GM18858 (cell line): ENCODE results near the gene SVIP.

ENCODE experiments used
- ATAC-seq: cut with Tn5 transposase; IDR thresholded peaks from one replicate; pipeline ENCODE4 v1.9.1; 2021; ENCODE audit not compliant: unreplicated experiment

SVIP gene

DNA sequence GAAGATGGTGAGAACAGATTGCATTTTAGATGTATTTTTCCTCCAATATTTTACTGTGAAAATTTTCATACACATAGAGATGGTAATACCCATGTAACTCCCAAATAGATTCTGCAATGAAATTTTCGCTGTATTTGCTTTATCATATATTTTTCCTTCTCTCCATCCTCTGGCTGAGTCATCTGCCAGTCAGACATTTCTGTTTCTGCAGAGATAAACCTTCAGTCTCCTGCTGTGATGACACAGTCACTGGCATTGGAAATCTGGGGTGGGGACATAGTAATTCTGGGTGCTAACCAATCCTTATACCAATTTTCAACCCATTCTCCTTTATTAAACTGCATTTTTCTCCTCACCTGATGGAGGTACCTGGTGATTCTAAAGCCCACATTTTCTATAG is 33.7 kb downstream of the SVIP start:
- no peak for ATAC-seq

DNA sequence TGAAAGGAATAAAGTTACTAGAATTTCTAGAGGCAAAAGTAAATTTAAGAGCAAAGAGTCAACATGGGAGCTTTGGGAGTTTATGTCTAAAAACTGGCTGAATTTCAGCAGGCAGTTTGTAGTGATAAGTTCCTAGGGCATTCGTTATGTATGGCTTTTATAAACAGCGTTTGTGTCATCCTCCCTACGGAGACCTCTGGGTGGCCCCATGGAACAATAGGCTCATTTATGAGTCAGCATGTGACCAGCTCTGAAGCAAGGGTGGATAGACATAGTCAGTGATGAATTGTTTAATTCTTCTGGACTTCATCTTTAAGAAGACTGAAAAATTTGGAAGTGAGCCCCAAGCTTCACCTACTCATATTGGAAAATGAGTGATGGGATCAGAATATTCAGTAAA is 37.1 kb downstream of the SVIP start:
- no peak for ATAC-seq

DNA sequence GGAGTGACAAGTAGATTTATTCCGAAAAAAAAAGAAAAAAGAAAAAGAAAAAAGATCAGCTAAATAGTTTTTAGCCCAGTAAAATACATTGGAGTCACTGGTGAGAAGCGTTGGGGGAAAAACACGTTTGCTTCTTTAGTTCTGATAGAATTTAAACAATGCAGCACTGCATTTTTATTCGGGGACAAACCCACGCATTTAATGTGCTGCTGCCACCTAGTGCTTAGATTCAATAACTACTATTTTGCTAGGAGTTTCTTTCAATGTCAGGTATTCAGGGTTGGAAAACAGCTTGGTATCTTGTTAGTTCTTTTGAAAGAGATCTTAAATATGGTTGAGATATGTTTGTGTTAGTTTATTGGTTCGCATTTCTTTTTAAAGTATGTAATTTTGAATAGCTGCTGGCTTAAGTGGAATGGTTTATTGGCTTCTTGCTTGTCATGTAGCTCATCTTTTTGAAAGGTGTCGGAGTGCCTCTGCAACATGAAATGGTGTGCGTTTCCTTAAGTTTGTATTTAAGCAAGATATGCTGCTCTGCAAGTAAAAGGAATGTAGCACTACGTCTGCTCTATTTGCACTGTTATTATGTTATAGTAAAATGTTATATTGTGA is 41.9 kb downstream of the SVIP start:
- ATAC-seq = no peak

DNA sequence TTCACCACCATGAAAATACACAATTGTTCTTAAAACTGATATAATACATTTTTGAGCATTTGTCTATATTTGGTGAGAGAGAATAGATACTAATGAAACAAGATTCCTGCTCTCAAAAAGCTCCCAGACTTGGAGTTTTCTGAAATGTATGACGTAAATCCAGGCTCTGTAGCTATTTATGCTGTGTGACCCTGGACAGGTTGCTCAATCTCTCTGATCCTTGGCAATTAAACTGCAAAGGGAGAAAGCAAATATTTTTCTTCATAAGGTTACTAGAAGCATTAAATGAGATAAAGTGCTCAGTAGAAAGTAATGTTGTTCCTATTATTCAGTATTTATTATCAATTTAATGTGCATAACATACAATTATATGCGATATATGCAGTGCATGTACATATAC is 42.5 kb downstream of the SVIP start:
- no peak for ATAC-seq

DNA sequence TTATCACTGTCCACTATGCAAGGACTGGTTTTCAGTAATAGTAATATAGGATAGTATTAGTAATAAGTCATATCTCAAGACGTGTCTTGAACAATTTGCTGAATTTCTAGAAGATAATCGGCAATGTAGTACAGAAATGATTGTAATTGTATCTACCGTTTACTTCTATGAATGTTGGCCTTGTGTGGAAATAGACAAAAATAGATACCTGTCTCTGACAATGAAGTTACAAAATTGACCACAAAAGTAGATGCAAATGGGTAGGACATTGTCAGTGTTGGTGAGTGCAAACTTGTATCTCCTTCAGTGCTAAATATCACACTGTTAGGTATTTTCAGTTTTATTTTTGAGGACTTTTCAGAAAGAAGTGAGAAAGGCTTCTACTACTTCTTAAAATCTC is 43.1 kb downstream of the SVIP start:
- ATAC-seq = peak; percentile 91

DNA sequence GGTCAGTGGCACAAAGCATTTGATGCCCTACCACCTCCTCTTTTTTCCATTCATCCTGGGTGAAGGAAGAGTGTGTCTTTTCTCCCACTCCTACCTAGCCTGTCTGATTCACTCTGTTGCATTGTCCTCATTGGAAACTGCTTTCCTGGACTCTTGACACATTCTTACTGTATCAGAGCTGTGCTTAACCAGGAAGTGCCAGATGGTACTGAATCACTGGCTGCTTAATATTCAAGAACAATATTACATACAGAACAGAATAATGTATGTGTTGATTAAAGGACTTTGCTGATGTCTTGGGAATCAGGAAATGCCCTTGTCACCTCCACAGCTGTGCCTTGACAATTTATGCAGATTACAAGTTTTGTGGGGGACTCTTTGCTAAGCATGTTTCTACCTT is 44.4 kb downstream of the SVIP start:
- ATAC-seq = no peak

DNA sequence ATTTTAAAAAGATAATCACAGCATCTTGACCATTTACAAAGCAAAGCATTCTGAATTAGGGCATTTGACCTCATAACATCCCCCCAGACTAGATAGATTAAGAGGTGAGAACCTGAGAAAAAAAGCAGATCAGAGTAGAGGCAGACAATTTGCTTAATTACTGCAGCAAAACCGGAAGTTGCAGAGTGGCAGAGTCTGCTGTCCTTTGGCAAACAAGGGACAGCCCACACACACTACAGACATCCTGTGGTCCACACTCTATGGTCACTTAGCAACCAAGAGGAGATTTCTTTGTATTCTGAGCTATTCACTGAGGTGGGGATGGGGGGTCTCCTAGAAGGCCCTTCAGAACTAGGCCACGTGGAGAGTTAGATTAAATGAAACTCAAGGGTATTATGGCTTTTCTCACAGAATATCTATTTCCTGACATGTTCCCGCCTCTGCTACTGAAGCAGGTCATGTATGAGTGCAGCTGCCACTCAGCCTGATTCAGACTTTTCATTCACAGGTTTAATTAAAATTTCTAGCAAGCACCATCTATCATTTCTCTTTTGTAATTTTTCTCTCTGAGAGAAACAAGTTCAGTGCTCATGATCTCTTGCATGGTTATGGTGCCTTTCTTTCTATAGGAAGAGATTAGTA is 48.5 kb downstream of the SVIP start:
- ATAC-seq = peak; percentile 68

DNA sequence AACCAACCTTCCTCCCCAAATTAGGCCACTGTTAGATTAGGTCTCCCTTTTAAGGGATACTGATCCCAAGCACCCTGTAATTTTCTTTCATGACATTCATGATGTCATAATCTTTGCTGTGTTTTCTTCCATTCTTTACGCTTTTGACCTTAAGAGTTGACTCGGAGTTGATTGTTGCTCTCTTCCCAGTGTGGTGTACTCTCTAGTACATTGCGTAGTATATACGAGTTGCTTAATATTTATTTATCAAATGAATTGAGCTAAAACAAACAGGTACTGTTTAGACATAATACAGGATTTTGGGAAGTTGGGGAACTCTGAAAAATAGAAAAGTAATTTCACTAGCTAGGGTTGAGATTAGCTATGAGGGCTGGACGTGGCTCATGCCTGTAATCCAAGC is 49.8 kb downstream of the SVIP start:
- ATAC-seq = no peak

DNA sequence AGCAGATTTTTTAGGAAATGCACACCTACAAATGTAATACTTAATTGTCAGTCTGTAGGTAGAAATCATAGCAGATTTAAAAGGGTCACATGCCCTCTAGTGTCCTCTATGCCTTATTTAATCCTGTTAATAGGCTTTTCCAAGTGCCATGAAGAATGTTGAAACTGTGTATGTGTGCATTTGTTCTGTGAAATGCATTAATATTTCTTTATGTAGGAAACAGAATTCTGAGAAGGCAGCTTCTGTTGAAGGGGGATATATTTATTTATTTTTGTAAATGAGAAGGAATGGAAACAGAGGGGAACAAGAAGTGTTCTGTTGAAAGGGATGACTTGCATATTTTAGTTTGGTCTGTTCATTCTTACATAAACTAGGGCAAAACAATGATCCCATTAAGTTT is 51.0 kb downstream of the SVIP start:
- no peak for ATAC-seq

DNA sequence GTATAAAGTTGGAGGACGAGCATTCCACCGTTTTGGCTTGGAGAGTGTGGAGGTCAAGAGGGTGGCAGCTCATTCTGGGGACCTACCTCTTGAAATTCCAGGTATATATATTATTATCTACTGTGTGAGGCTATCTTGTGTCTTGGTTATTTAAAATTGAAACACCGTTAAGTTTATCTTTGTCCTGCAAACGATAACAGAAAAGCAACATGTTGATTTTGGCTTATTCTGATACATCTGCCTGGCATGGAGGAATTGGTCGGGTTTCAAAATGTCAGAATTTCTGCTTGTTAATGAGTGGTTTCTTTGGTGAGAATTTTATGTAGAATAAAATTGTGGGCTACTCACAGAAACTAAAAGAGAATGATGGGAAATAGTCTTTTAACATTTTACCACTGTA is 54.4 kb downstream of the SVIP start:
- no peak for ATAC-seq

DNA sequence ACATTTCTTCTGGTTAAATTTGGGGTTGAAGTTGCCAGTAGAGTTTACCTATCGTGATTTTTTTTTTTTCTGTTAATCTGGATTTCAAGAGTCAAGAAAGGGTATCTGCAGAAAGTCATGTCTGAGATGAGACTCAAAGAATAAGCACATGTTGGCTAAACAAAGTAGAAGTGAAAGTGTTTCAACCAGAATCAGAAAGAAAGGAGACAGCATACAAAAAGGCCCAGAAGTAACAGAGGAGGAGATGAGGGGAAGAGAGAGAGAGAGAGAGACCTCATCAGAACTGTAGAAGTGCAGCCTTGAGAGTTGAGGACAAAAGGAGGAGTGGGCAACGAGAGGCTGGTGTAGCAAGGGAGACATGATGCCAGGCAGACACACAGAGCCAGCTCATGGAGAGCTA is 54.9 kb downstream of the SVIP start:
- ATAC-seq = peak; percentile 87

DNA sequence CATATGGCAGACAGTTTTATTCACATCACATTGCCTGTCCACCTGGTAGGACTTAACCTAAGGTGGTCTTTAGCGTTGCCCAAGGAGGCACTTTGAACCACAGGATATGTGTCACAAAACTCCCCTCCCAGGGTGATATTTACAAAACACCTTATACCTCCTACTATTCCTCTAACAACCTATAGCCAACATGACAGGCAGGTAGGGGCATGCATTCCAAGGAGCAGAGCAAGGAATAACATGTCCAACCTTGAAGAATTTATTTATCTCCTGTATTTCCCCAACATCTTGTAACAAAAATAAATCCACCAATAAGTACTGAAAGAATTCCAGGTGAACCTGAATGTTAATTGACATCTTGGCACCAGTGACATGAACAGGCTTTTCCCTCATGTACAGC is 60.5 kb downstream of the SVIP start:
- ATAC-seq = no peak
